Measurements from ENCODE around the gene NEU1. TPM values are rescaled to one million over a fixed set of nuclear protein-coding genes. Genes with fewer than 3 reads are reported as not detected.
"Not testable (repeated sequence)": the region's sequence is repeated elsewhere in the genome, so short reads cannot be mapped to it uniquely, and the experiment has no call there.

Gene NEU1
- total RNA-seq, 1 donor from 2014 or later: 24.1 TPM

DNA sequence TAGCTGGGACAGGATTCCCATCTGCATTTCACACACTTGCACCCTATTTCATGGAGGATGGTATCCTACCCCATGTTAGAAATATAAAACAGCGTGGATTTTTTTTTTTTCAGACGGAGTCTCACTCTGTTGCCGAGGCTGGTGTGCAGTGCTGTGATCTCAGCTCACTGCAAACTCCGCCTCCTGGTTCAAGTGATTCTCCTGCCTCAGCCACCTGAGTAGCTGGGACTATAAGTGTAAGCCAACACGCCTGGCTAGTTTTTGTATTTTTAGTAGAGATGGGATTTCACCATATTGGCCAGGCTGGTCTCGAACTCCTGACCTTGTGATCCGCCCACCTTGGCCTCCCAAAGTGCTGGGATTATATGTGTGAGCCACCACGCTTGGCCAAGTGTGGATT, 4.8 kb downstream of the NEU1 start:
- ATAC-seq (ENCODE audit: poor library complexity); intact Hi-C loops (cut with DNase I): not testable (repeated sequence)
- peak; percentile 4 for DNase-seq

DNA sequence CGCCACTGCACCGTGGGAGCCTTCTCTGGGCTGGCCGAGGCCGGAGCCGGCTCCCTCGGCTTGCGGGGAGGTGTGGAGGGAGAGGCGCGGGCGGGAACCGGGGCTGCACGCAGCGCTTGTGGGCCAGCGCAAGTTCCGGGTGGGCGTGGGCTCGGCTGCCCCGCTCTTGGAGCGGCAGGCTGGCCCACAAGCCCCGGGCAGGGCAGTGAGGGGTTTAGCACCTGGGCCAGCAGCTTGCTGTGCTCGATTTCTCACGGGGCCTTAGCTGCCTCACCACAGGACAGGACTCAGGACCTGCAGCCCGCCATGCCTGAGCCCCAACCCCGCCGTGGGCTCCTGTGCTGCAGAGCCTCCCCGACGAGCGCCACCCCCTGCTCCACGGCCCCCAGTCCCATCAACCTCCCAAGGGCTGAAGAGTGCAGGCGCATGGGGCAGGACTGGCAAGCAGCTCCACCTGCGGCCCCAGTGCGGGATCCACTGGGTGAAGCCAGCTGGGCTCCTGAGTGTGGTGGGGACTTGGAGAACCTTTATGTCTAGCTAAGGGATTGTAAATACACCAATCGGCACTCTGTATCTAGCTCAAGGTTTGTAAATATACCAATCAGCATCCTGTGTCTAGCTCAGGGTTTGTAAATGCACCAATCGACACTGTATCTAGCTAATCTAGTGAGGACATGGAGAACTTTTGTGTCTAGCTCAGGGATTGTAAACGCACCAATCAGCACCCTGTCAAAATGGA, 10.5 kb downstream of the NEU1 start:
- ATAC-seq (ENCODE audit: poor library complexity); intact Hi-C loops (cut with DNase I); DNase-seq: not testable (repeated sequence)

DNA sequence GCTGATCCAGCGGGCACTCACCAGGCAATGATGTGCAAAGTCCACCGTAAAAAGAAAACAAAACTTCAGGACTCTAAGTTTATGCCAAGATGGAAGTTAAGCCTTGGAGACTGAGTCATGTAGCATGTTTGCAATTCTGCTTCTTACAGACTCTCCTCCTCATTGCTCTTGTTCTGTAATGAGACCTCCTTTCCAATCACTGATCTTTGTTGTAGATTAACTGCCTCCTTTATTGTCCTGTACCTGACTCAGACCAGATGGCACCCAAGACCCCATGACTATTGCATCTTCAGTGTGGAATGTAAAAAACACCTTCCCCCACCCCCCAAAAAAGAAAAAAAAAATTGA, 11.2 kb downstream of the NEU1 start:
- DNase-seq (no peak), ATAC-seq (ENCODE audit: poor library complexity) (no peak)
- intact Hi-C loops (cut with DNase I): no loop called here

DNA sequence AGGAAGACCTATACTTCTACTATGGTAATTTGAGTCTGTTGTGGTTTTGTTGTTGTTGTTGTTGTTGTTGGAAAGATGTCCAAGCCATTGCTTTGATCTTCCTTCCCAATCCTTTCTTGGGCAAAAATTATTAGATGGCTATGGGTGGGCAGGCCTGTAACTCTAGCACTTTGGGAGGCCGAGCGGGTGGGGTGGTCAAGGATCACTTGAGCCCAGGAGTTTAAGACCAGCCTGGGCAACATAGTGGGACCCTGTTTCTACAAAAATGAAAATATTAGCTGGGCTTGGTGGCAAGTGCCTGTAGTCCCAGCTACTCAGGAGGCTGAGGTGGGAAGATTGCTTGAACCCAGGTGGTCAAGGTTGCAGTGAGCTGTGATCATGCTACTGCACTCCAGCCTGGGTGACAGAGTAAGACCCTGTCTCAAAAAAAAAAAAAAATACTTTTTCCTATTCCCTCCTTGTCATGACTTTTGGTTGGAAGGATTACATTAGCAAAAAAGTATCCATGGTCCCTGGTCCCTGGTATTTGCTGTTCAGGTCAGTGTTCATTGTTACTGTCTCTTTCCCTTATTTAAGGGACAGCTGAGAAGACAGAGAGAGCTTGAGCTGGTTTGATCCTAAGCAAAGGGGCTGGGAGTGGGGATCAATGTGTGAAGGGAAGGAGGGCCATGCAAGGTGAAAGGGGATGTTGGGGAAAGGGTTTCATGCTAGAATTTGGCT, 11.7 kb downstream of the NEU1 start:
- no peak for ATAC-seq (ENCODE audit: poor library complexity)
- DNase-seq: no peak
- intact Hi-C loops (cut with DNase I): no loop called here

DNA sequence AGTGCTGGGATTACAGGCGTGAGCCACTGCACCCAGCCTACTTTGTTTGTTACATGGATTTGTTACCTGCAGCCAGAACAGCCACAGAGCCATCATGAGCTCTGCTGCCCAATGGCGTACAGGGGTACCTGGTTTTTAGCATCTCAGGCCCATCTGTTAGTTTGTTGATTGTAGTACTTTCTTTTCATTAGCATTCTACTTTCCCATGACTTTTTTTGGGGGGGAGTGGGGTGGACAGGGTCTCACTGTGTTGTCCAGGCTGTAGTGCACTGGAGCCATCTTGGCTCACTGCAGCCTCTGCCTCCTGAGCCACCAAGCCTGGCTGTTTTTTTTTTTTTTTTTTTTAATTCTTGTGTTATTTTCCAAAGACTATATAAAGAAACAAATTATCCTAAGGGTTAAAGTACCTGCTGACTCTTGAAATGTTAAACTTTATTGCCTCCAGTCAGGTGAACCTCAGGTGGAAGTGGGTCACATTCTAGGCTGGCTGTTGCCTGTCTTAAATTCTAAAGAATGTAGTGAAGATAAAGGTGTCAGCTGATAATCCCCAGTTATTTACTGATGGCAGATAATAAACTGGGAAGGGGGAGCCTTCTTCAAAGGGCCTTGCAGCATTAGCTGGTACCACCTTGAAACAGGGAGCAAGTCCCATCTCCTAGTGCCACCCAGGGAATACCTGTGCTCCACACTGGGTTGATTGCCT, 15.2 kb downstream of the NEU1 start:
- ATAC-seq (ENCODE audit: poor library complexity): no peak
- intact Hi-C loops (cut with DNase I): no loop called here
- DNase-seq: no peak

DNA sequence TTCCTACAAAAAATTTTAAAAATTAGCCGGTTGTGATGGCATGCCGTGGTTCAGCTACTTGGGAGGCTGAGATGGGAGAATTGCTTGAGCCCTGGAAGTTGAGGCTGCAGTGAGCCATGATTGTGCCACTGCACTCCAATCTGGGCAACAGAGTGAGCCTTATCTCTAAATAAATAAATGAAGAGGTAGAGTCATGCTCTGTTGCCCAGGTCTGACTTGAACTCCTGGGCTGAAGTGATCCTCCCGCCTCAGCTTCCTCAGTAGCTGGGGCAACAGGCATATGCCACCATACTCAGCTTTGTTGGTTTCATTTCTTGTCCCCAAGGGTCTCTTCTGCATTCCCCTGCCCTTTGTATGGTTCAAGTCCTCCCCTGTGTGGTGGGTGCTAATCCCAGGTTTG, 18.1 kb downstream of the NEU1 start:
- intact Hi-C loops (cut with DNase I): no loop called here
- ATAC-seq (ENCODE audit: poor library complexity): no peak
- DNase-seq: no peak

DNA sequence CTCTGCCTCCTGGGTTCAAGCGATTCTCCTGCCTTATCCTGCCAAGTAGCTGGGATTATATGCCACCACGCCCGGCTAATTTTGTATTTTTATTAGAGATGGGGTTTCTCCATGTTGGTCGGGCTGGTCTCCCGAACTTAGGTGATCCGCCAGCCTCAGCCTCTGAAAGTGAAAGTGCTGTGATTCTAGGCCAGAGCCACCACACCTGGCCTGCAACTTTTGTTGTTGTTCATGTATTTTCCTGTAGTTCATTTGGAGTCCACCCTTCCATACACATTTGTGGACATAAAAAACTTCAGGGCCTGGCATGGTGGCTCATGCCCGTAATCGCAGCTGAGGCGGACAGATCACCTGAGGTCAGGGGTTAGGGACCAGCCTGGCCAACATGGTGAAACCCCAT, 20.6 kb downstream of the NEU1 start:
- intact Hi-C loops (cut with DNase I): no loop called here
- no peak for ATAC-seq (ENCODE audit: poor library complexity)
- DNase-seq: no peak

DNA sequence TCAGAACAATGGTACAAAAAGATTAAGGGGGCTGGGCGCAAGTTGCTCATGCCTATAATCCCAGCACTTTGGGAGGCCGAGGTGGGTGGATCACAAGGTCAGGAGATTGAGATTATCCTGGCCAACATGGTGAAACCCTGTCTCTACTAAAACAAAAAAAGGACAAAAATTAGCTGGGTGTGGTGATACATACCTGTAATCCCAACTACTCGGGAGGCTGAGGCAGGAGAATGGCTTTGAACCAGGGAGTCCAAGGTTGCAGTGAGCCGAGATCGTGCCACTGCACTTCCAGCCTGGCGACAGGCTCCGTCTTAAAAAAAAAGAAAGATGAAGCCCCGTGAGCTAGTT, 22.9 kb downstream of the NEU1 start:
- intact Hi-C loops (cut with DNase I): loop anchor here (10.0 kb wide), 1 partner anchor 105 kb away; the partner anchor contains the start of gene CLIC1
- DNase-seq: not testable (repeated sequence)

DNA sequence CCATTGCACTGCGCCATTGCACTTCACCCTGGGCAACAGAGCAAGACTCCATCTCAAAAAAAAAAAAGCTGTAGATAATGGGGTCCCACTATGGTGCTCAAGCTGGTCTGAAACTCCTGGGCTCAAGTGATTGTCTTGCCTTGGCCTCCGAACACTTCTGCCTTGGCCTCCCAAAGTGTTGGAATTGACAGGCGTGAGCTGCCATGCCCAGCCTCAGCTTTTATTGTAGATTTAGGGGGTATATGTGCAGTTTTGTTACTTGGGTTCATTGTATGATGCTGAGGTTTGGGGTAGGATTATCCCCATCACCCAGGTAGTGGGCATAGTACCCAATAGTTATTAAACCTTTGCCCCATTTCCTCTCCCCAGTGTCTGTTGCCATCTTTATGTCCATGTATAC, 23.7 kb downstream of the NEU1 start:
- intact Hi-C loops (cut with DNase I): loop anchor here (10.0 kb wide), 1 partner anchor 104 kb away; the partner anchor contains the start of gene CLIC1
- ATAC-seq (ENCODE audit: poor library complexity): no peak

More for the DNA sequence above, 22.9 kb downstream of the NEU1 start:
- not testable (repeated sequence) for ATAC-seq (ENCODE audit: poor library complexity)

DNA sequence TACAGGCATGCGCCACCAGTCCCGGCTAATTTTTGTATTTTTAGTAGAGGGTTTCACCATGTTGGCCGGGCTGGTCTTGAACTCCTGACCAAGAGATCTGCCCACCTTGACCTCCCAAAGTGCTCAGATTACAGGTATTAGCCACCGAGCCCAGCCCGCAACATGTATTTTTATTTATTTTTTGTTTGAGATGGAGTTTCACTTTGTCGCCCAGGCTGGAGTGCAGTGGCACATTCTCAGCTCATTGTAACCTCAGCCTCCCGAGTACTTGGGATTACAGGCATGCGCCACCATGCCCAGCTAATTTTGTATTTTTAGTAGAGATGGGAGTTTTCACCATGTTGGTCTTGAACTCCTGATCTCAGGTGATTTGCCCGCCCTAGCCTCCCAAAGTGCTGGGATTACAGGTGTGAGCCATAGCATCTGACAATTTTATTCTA, 24.5 kb downstream of the NEU1 start:
- intact Hi-C loops (cut with DNase I): loop anchor here (10.0 kb wide), 1 partner anchor 103 kb away; the partner anchor contains the start of gene CLIC1
- not testable (repeated sequence) for DNase-seq; ATAC-seq (ENCODE audit: poor library complexity)

More for the DNA sequence above, 23.7 kb downstream of the NEU1 start:
- no peak for DNase-seq

DNA sequence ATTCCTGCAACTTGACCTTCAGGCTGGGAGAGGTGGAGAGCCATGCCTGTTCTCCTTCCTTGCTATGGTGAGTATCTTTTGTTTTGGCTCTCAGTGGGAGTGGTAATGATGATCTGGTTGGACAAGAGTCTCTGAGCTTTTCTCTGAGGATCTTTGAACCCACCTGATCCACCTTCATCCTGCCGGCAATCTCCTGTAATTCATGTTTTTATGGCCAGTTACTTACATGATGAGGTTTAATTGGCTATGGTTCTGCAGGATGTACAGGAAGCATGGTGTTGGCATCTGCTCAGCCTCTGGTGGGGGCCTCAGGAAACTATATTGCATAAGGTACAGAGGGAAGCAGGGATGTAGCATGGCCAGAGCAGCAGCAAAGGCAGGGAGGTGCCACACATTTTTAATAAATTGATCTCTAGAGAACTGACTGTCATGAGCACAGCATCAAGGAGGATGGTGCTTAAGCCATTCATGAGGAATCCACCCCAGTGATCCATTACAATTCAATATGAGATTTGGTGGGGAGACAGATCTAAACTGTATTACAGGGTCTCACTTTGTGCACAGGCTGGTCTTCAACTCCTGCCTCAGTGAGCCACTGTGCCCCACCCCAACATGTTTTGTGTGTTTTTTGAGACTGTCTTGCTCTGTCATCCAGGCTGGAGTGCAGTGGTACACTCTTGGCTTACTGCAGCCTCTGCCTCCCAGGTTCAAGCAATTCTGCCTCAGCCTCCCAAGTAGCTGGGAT, 25.1 kb downstream of the NEU1 start:
- no peak for ATAC-seq (ENCODE audit: poor library complexity)
- intact Hi-C loops (cut with DNase I): loop anchor here (10.0 kb wide), 1 partner anchor 103 kb away; the partner anchor contains the start of gene CLIC1
- DNase-seq: no peak

DNA sequence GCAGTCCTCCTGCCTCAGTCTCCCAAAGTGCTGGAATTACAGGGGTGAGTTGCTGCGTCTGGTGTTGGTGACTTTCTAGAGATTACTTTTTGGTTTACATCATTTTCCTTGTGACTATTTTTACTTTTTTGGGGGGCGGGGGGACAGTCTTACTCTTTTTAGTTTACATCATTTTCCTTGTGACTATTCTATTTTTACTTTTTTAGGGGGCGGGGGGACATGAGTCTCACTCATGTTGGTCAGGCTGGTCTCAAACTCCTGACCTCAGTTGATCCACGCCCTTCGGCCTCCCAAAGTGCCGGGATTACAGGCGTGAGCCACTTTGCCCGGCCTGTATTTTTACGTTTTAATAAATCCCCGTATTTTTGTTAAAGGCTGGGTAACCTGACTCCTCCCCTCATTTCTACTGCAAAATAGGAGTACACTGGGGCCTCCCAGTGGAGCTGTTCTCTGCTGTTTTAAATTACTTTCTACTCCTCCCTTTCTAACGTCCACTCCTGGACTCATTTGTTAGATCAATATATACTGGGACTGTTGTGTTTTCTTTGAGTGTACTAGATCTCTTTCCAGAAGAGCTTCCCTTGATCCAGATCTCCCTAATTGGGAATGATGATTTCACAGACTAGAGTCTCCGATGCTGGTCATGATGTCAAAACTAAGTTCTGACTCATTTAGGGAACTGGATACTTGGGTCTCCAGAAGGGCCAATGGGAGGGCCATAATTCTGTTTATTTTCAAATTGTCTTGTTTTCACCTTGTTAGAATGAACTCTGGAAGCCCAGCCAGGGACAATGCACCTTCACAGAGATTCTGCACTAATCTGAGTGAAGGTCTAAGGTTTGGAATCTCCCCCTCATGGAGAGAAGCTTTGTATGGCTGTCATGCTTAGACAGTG, 25.9 kb downstream of the NEU1 start:
- intact Hi-C loops (cut with DNase I): loop anchor here (10.0 kb wide), 1 partner anchor 102 kb away; the partner anchor contains the start of gene CLIC1
- DNase-seq (no peak), ATAC-seq (ENCODE audit: poor library complexity) (no peak)

DNA sequence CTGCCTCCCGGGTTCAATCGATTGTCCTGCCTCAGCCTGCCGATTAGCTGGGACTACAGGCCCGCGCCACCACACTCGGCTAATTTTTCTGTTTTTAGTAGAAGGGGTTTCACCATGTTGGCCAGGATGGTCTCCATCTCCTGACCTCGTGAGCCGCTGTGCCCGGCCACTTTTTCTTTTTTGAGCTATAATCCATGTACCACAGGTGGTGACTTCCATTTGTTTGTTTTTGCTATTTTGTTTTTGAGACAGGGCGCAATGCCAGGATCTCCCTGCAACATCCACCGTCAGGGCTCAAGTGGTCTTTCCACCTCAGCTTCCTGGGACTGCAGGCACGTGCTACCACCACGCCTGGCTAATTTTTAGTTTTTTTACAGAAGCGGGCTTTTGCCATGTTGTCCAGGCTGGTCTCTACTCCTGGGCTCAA, 26.6 kb downstream of the NEU1 start:
- ATAC-seq (ENCODE audit: poor library complexity) (no peak), DNase-seq (no peak)
- intact Hi-C loops (cut with DNase I): loop anchor here (10.0 kb wide), 1 partner anchor 101 kb away; the partner anchor contains the start of gene CLIC1

DNA sequence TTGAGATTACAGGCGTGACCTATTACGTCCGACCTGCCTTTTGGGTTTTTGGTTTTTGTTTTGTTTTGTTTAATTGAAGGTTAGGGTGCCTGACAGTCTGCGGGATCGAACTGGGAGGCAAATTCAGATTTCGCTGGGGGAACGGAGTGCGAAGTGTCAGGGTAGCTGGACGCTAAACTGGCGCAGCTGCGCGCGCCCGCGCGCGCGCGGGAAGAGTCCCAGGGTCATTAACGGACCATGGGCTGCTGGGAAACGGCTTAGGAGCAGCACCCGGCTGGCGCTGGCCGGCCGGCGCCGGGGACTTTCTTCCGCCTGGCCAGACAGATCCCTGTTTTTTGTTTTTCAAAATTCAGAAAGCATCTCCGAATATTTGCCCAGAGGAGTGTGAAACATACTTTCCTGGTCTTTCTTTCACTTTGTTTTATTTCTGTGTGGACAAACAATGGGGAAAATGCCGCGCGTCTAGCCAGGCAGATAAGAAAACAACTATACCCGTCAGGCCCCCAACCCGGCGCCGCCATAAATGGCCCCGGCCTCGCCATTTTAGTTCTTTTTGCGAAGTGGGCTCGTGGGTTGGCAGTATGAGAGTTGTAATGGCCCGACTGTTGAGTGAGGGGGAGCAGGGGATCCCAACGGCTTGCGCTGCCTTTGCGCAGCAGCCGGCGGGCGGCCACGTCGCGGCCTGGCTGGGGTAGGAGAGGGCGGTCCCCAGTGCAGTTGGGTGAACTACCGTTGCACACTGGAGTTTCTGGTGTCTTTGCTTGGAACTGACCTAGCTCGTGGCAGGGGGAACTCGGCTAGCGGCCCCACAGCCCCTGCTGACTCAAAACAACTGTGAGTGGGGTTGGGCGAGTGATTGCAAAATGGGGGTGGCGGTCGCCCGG, 28.0 kb downstream of the NEU1 start:
- peak; percentile 92 for ATAC-seq (ENCODE audit: poor library complexity)
- intact Hi-C loops (cut with DNase I): loop anchor here (5.0 to 10.0 kb wide), 2 partner anchors 62 to 100 kb away; partner anchors contain the start of gene CLIC1
- DNase-seq: peak; percentile 93

DNA sequence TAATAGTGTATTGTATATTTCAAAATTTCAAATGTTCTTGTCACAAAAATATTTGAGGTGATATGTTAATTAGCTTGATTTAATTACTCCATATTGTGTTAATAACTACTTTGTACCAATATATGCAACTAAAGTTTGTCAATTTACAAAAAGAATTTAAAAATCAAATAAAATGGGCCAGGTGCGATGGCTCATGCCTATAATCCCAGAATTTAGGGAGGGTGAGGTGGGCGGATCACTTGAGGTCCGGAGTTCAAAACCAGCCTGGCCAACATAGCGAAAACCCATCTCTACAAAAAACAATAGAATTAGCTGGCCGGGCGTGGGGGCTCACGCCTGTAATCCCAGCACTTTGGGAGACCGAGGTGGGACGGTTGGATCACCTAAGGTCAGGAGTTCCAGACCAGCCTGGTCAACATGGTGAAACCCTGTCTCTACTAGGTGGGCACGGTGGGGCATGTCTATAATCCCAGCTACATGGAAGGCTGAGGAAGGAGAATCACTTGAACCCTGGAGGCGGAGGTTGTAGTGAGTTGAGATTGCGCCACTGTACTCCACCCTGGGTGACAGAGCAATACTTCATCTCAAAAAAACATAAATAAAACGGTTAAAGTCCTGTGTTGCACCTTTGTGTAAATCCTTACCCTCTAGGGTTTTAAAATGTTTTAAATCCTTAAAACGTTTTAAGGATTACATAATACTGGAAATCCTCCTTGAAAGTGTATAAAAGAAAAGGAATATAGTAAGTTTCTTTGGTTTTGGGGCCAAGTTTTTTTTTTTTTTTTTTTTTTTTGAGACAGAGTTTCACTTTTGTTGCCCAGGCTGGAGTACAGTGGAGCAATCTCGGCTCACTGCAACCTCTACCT, 31.0 kb downstream of the NEU1 start:
- ATAC-seq (ENCODE audit: poor library complexity) (no peak), DNase-seq (no peak)
- intact Hi-C loops (cut with DNase I): loop anchor here (2.0 to 10.0 kb wide), 3 partner anchors 59 to 151 kb away; partner anchors contain the start of genes CLIC1 and LY6G5C
